Left renal cortex interstitium (tissue), 4 donors: Measurements from ENCODE around the gene NR2F2. TPM values are rescaled to one million over a fixed set of nuclear protein-coding genes. Genes with fewer than 3 reads are reported as not detected.

Experiments
- DNase-seq, 4 donors: peaks; one replicate each; pipeline ENCODE4 v3.0.0-alpha.2; 2013; ENCODE audit warnings: low read depth in 4 of 4, low spot score in 2 of 4, missing footprints in 1 of 4
- polyA plus RNA-seq, 4 donors: library from polyadenylated mRNA; unstranded; fragments of 120-200 nt; gene quantifications; one replicate each; pipeline ENCODE4 v1.2.1, GENCODE V29; 2013; ENCODE audit not compliant: insufficient read length in 4 of 4

The NR2F2 gene
- polyA plus RNA-seq, 4 donors = 347 to 409 (median 377) TPM

GRCh38 chr15:96351761-96352603 is 21.5 kb downstream of the NR2F2 start:
- peak; percentile 36 to 50 (median 40) for DNase-seq

DNA sequence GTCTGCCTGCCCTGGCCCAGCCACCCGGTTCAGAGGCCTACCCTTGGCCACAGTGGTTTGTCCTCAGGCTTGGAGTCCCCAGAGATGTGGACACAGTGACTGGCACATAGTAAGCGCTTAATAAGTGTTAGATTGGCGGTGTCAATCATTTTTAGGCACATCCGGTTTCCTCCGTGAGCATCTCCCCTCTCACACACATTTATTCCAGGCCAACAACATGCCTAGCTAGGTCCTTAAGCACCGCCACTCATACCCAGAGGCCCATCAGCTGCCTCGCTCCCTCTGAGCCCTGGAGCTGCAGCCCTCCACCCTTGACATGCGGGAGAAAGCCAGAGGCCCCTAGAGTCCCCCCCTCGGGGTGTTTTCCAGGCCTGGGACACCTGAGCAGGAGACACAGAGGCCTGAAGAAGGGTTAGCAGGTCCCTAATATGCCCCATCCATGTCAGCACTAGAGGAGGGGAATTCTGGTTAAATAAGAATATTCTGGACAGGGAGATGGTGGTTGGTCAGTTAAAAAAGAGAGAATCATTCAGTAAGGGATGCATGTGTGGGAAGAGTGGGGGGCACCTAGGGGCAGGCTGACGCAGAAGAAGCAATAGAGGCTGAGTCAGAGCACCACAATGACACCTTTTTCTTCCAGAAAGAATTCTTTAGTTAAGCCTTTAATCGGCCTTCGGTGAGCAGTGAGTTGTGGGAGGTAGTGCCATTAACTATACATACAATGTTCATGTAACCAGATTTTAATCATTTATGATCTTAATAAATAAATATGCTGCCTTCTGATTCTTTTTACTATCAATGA is 22.3 kb downstream of the NR2F2 start:
- DNase-seq = peak in 2 of 4 donors; percentile 37 to 41

DNA sequence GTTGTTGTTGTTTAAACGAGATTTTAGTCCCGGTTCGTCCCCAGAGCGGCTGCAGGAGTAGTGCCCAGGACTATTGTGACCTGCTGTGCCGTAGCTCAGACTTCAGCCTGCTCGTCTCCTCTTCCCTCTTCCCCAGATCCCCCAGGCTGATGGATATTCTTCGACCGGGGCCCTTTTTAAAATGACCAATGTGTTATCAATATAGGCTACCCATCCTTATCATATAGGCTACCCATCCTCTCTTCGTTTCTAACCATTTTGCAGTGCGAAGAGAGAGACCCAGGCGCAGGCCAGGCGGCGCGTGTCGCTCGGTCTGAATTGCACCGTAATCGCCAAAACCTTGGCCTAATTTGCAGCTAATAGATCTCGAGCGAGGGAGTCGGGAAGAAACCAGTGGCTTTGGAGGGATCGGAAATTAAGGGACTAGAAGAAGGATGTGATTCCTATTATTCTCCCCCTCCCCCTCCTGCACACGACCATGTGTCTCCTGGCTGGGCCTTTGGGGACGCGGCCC is 23.0 kb downstream of the NR2F2 start:
- peak in 1 of 4 donors; percentile 78 for DNase-seq

DNA sequence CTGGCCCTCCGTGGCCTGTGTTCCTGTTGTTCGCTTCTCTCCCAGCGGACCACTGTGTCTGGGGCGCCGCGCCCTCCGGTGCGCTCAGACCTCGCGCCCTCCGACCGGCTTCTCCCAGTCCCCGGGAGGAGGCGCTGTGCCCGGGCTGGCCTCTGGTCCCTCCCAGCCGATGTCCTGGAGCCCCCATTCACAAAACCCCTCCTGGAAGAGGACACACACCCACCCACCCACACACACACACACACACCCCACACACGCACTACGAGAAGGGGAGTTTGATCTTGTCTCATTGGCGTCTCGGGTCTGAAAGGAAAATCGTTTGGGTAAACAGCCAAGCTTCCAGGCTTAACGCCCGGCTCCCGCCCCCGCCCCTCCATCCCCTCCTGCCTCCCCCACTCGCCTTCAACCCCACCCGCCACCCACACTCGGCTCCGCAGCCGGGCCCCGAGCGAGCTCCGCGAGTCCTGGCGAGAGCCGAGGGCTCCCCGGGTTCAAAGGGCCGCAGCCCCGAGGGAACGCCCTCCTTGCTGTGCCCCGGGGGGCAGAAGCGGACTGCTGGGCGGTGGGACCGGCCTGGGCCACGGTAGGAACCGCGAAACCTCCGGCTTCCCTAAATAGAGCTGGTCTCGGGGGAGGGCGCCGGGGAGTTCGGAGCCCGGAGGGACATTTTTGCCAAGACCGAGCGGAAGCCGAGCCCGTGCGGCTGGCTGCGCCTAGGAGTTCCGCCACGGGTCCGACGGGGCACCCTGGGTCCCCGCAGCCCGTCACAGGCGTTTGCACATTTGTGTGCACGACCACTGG is 23.6 kb downstream of the NR2F2 start:
- DNase-seq = peak; percentile 73 to 83 (median 78)

- DNase-seq = peak; percentile 57 to 77 (median 64)
These were observed 24.4 kb downstream of the NR2F2 start for GRCh38 chr15:96354731-96355567.

GRCh38 chr15:96355568-96356187 is 25.2 kb downstream of the NR2F2 start:
- peak in 3 of 4 donors; percentile 17 to 67 (median 32) for DNase-seq

GRCh38 chr15:96356494-96357455 is 26.3 kb downstream of the NR2F2 start:
- DNase-seq = peak; percentile 81 to 90 (median 84)

GRCh38 chr15:96358001-96358801 is 27.7 kb downstream of the NR2F2 start:
- DNase-seq = peak in 2 of 4 donors; percentile 17 to 38

- no peak for DNase-seq
These were observed 28.5 kb downstream of the NR2F2 start for GRCh38 chr15:96358821-96359615.

DNA sequence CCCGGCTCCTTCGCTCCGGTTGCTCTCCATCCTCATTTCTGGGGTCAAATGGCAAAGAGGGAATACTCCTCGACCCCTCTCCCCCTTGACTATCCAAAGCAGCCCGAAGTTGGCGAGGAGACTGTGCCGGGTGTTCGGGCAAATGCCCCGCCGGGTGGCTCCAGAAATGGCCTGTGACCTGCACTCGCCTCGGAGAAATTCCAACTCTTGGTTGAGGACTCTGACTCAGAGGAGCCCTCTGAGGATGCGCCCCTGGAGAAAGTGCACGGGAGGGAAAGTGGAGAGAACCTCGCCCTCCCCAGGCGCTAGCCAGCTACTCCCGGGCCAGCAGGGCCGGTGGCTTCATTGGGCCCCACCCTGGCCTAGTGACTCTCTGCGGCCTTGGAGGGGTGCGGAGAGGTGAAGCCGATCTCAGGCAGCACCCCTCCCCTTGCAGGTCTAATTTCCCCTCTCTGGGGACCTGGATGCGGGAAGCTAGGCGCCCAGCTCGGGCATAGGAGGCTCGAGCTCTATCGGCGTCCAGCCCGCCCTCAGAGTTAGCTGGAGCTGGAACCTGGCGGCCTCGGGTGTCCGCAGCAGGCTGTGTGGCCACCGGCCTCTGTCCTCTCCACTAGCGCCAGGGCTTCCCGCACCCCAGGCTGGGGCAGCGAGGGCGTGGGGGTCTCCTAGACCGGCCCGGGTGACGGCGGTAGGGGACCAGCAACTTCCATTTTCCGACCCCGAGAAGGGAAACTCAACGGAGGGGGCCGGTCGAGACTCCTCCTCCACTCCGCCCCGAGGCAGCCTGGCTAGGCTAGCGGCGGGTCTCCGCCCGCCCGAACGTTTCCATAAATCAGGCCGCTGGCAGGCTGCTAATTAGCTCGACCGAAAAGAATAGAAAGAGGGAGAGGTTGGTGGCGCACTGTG is 29.4 kb downstream of the NR2F2 start:
- peak in 3 of 4 donors; percentile 66 to 82 (median 77) for DNase-seq

DNA sequence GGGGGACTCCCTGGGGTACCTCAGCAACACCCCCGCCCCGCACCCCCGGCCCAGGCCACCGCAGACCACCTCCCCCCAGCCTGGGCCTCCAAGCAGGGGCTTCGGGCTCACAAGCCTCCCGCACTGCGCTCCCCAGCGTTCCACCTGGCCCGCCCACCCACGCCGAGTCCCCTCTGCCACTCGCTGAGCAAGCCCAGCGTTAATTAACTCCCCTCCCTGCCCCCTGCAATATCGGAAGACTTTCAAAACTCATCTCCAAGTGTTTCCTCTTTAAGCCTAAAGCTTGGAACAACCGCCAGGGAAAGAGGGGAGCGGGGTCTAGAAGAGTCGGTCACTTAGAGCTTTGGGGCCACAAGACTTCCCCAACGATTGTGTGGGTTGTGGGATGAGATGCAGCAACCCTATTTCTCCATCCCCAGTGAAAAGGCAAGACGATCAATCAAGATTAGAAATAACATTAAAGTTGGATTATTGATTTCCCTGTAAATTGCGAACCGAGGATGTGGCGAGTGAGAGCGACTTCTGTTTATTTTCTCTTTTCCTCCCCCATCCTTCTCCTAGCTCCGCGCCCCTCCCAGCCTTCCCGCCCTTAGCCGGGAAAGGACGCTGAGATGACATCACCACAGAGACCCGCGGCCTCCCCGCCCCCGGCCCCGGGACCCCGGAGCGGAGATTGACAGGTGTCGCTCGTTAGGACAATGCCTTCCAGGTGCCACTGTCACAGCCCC is 30.2 kb downstream of the NR2F2 start:
- peak; percentile 52 to 84 (median 61) for DNase-seq

GRCh38 chr15:96361309-96362010 is 31.0 kb downstream of the NR2F2 start:
- peak in 1 of 4 donors; percentile 28 for DNase-seq

DNA sequence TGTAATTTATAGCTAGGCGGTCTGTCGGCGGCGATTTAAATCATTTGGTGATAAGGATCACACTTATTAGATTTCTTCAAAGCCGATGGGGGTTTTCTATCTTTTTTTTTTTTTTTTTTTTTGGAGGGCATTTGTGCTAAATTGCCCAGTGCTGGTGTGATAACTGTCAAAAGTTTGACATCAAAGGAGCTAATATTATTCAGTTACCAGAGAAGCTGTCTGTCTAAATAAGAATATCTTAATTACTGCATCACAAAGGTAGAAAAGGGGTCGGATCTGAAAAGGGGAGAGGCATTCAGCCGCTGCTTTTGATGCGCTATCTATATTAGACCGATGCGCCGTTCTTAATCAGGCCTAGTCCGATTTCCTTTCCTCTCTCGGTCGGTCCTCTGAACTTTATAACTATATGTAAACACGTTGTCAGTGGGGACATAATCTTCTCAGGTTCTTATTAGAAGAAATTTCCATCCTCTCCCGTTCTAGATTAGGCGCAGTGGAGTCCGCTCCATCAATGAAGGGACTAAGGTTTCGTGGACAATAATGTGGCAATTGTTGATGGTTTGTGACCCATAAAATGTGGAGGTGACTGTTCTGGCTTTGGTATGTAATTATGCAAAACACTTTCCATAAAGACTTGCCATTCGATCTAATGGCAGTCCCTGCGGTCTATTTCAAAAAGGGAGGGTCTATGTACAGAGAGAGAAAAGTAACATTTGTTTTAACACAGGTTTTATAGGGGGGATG is 31.7 kb downstream of the NR2F2 start:
- peak in 2 of 4 donors; percentile 16 to 21 for DNase-seq
